Measurements from ENCODE around the gene HLA-E. TPM values are rescaled to one million over a fixed set of nuclear protein-coding genes. Genes with fewer than 3 reads are reported as not detected.
A peak's percentile ranks its signal among the peaks of the same experiment; 100 is the strongest.

The HLA-E gene
- total RNA-seq (30.0 and 39.2 TPM in 2 replicates), polyA plus RNA-seq (17.0 and 26.1 TPM in 2 replicates)

- Histone ChIP-seq H3K27me3 (peaks cover 27% of the 10 kb centered on the region), H3K4me3 (peak within 1 kb of the TSS; percentile 71), H3K4me1 (ENCODE audit: low read depth) (peaks cover 4% of the 10 kb centered on the region), H3K36me3 (no peaks in the 10 kb centered on the region), H3K27ac (peak within 1 kb of the TSS; percentile 69), H3K9me3 (ENCODE audit: low read depth) (no peaks in the 10 kb centered on the region)
- TF ChIP-seq CTCF (IDR thresholded peaks at IDR 0.05; ENCODE audit: low read depth, low read length), result no peak
- DNase-seq (ENCODE audit: low read depth in 1 of 2, low spot score in 1 of 2), result peak; percentile 99 to 100
These were observed at the start of gene HLA-E for GRCh38 chr6:30489081-30490025. TSS of gene HLA-E (plus strand) at chr6:30489509. CDS start at chr6:30489532, 23 bp downstream.

- Histone ChIP-seq H3K27me3 (peaks cover 82% of the 10 kb centered on the region), H3K9me3 (ENCODE audit: low read depth) (no peaks in the 10 kb centered on the region), H3K4me1 (ENCODE audit: low read depth) (no peaks in the 10 kb centered on the region), H3K27ac (no peak overlapping the region), H3K36me3 (no peaks in the 10 kb centered on the region), H3K4me3 (no peak overlapping the region)
- DNase-seq (ENCODE audit: low read depth in 1 of 2, low spot score in 1 of 2), result no peak
- TF ChIP-seq CTCF (IDR thresholded peaks at IDR 0.05; ENCODE audit: low read depth, low read length), result no peak
These were observed 48.1 kb upstream of the HLA-E start for GRCh38 chr6:30441171-30441570.

GRCh38 chr6:30443657-30444450 is 45.5 kb upstream of the HLA-E start:
- H3K36me3 ChIP-seq, result no peaks in the 10 kb centered on the region
- H3K4me1 ChIP-seq (ENCODE audit: low read depth), result no peaks in the 10 kb centered on the region
- H3K9me3 ChIP-seq (ENCODE audit: low read depth), result no peaks in the 10 kb centered on the region
- H3K27ac ChIP-seq, result no peak overlapping the region
- H3K27me3 ChIP-seq, result peaks cover 94% of the 10 kb centered on the region
- peak in 1 of 2 donors; percentile 20 for DNase-seq (ENCODE audit: low read depth in 1 of 2, low spot score in 1 of 2)
- no peak for TF ChIP-seq CTCF (IDR thresholded peaks at IDR 0.05; ENCODE audit: low read depth, low read length)
- no peak overlapping the region for H3K4me3 ChIP-seq

- peaks cover 94% of the 10 kb centered on the region for H3K27me3 ChIP-seq
- no peak for TF ChIP-seq CTCF (IDR thresholded peaks at IDR 0.05; ENCODE audit: low read depth, low read length)
- H3K36me3 ChIP-seq, result no peaks in the 10 kb centered on the region
- H3K27ac ChIP-seq, result no peak overlapping the region
- no peaks in the 10 kb centered on the region for H3K4me1 ChIP-seq (ENCODE audit: low read depth)
- no peak for DNase-seq (ENCODE audit: low read depth in 1 of 2, low spot score in 1 of 2)
- no peak overlapping the region for H3K4me3 ChIP-seq
- H3K9me3 ChIP-seq (ENCODE audit: low read depth), result no peaks in the 10 kb centered on the region
These were observed 44.9 kb upstream of the HLA-E start for GRCh38 chr6:30444451-30444742.

- TF ChIP-seq CTCF (IDR thresholded peaks at IDR 0.05; ENCODE audit: low read depth, low read length), result no peak
- H3K36me3 ChIP-seq, result no peaks in the 10 kb centered on the region
- no peak for DNase-seq (ENCODE audit: low read depth in 1 of 2, low spot score in 1 of 2)
- H3K9me3 ChIP-seq (ENCODE audit: low read depth), result no peaks in the 10 kb centered on the region
- H3K27ac ChIP-seq, result no peak overlapping the region
- H3K4me3 ChIP-seq, result no peak overlapping the region
- peaks cover 94% of the 10 kb centered on the region for H3K27me3 ChIP-seq
- H3K4me1 ChIP-seq (ENCODE audit: low read depth), result no peaks in the 10 kb centered on the region
These were observed 43.0 kb upstream of the HLA-E start for GRCh38 chr6:30446259-30446658.

Data from cardiac muscle cell (in vitro differentiated cells and primary cell).